ENCODE results near the gene MND1.
A peak's percentile ranks its signal among the peaks of the same experiment; 100 is the strongest.
"Not testable (repeated sequence)": the region's sequence is repeated elsewhere in the genome, so short reads cannot be mapped to it uniquely, and the experiment has no call there.

MND1 gene

DNA sequence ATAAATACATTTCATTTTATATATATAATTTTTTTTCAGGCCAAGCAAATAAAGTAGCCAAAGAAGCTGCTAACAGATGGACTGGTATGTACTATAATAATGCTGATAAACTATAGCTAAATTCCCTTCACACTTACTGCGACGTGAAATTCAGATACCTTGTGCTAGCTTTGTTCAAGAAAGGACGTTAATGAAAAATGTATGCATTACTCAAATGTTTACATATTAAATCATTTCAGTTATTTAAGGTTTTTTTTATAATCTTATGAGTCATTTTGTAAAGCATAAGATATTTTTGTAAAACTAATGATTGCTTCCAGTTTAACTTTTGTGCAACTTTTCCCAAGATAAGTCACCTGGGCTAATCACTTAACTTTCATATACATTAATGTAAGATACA is 64.4 kb downstream of the MND1 start:
- DNase-seq, result no peak

DNA sequence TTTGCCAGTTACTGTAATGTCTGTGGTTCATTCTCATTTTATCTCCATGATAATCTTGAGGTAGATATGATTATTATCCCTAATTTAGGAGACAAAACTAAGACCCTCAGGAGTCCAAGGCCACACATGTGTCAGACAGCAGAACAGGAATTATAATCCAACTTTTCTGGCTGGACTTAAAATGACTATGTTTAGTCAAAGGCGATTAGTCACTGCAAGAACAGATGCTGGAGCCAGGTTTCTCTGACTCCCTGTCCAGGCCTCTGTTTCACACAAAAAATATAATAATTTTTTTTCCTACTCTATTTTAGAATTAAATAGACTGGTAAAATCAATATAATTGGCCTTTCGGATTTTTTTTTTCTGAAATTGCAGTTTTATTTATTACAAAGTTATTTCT is 64.9 kb downstream of the MND1 start:
- no peak for DNase-seq

DNA sequence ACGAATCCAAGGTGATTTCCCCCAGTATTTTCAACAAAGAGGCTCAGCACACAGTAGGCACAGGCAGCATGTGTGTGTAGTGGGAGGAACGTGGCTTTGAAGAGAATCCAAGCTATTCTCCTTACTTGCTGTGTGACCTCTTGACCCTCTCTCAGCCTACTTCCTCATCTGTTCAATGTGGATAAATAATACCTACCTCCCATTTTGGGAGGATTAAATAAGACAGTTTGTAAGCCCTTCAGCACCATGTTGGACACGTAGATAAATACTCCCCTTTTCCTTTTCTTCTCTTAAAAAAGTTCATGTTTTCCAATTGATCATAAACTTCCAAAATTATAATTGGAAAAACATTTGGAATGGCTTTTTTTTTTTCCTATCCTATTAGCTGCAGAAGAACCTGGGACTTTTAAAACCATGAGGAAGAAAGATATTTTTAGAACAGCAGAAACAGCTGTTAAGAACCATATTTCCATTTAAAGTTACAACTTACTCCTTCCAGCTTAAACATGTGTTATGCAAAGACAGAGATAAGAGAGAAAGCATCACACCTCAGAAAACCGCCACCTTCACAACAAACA is 65.5 kb downstream of the MND1 start:
- no peak for DNase-seq

DNA sequence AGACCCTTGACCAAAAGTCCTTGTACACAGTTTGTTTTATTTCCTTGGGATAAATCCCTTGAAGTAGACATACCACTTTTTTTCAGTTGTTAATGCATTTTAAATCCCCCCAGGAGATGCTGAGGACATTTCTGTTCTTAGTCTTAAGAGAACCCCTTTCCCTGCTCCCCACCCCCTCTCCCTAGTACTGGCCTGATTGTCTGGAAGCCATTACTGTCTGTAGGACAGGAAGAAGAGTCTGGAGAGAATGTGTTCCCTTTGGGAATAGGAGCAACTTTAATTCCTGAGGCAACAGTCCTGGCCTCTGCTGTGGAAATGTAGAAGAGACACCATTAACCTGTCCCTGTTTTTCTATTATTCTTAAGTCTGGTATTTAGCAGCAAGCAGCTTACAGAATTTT is 69.4 kb downstream of the MND1 start:
- DNase-seq, result no peak

DNA sequence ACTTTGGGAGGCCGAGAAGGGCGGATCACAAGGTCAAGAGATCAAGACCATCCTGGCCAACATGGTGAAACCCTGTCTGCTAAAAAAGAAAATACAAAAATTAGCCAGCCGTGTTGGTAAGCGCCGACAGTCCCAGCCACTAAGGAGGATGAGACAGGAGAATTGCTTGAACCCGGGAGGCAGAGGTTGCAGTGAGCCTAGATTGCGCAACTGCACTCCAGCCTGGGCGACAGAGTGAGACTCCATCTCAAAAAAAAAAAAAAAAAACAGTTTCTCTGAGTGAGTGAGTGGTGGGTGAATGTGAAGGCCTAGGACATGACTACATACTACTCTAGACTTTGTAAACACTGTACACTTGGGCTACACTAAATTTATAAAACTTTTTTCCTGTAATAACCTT is 72.0 kb downstream of the MND1 start:
- not testable (repeated sequence) for DNase-seq

DNA sequence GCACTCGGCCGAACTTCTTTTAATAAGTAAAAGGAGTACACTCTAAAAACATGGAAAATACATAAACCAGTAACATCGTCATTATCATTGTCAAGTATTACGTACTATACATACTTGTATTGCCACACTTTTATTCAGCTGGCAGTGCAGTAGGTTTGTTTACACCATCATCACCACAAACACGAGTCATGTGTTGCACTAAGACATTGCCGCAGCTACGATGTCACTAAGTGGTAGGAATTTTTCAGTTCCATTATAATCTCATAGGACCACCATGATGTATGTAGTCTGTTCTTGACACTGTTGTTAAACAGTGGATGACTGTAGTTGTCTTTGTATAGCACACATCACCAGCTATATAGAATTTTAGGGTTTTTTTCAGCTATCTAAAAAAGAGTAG is 73.6 kb downstream of the MND1 start:
- DNase-seq, result no peak

DNA sequence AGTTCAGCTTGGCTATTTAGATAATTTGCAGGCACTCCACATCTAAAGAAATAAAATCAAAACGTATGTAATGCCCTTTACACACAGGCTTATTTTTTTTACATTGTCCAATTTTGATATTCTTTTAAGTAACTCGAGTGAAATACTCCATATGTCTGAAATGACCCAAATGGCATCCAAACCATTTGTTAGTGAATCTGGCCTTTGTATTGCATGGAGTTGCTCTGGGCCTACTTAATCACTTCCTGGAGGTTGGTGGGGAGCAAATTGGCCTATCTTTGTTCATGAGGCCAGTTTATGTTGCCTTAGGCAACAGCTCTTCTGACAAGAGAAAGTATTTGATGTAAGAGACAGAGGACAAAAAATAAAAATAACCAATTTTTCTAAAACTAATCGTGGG is 74.1 kb downstream of the MND1 start:
- DNase-seq, result no peak

DNA sequence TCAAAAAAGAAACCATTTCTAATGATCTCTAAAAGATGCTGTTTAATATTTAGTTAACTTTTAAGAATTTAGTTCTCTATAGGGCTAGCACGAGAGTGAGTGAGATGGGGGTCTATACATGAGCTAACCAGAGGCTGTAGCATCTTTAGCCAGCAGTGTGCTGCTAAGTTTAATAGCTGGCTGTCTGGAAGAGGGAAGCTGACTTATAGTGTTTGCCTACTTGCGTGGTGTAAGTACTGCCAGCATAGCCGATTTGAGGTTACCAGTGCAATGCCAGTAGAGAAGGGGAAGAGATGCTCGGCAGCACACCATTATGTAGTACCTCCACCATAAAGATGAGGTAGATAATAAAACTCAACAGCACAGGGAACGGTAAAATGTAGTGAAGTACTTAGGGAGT is 74.5 kb downstream of the MND1 start:
- DNase-seq, result no peak

DNA sequence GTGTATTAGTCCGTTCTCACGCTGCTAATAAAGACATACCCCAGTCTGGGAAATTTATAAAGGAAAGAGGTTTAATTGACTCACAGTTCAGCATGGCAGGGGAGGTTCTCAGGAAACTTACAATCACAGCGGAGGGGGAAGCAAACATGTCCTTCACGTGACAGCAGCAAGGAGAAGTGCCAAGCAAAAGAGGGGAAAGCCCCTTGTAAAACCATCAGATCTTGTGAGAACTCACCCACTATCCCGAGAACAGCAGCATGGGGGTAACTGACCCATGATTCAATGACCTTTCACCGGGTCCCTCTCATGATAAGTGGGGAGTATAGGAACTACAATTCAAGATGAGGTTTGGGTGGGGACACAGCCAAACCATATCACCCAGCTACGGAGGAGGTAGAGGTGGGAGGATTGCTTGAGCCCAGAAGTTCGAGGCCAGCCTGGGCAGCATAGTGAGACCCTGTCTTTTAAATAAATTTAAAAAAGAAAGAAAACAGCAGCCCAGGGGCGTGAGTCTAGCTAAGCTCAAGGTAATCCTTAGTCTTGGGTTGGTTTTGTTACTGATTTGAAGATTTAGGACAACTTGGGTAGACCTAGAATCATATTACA is 75.3 kb downstream of the MND1 start:
- DNase-seq, result no peak

DNA sequence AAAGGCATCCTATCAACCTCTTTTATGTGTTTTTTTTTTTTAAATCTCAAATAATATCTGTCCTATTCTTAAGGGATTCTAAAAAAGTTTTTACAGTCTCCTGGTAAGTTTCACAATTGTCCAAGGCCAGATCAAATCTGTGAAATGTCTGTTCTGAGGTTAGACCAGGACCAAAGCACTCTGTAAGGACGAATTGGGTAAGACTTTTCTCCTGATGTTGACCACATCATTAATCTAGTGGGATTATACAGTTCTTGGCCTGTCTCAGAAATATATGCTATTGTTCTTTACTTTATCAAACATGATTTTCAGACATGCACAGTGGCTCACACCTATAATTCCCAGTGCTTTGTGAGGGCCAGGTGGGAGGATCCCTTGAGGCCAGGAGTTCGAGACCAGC is 75.9 kb downstream of the MND1 start:
- DNase-seq, result no peak

DNA sequence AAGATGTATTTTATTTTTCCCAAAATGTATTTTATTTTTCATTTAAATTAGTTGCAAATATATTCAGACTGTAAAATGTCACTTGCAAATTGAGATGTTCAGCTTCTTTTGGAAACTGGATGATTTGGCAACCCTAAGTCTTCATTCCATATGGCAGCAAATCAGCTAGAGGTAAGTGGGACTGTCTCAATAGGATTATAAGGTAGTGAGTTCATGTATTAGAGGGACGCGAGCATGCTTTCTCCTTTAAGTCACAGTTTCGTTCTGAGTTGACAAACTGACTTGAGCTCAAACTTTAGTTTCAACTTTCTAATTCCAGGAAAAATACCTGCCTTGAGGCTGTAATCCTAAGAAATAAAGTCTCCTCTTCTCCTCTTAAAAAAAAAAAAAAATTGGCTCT is 77.5 kb downstream of the MND1 start:
- no peak for DNase-seq

DNA sequence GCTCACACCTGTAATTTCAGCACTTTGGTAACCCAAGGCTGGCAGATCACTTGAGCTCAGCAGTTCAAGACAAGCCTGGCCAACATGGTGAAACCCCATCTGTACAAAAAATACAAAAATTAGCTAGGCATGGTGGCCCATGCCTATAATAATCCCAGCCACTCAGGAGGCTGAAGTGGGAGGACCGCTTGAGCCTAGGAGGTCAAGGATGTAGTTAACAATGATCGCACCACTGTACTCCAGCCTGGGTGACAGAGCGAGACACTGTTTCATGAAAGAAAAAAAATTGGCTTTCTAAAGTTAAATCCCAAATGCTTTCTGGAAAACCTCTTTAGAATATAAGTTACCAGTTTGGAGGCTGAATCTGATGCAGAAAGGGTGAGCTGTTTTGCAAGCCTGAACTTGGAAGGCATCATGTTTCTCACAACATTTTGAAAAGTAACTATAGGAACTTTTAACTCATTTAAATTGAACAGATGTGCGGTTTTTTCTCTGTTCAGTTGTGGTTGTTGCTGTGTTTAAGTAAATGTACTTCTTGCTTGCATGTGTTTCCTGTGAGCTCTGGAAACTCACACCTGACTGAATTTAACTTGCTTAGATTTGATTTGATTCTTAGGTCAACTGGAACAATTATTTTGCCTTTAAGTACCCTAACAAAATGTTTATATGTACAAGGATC is 81.9 kb downstream of the MND1 start:
- DNase-seq, result no peak

DNA sequence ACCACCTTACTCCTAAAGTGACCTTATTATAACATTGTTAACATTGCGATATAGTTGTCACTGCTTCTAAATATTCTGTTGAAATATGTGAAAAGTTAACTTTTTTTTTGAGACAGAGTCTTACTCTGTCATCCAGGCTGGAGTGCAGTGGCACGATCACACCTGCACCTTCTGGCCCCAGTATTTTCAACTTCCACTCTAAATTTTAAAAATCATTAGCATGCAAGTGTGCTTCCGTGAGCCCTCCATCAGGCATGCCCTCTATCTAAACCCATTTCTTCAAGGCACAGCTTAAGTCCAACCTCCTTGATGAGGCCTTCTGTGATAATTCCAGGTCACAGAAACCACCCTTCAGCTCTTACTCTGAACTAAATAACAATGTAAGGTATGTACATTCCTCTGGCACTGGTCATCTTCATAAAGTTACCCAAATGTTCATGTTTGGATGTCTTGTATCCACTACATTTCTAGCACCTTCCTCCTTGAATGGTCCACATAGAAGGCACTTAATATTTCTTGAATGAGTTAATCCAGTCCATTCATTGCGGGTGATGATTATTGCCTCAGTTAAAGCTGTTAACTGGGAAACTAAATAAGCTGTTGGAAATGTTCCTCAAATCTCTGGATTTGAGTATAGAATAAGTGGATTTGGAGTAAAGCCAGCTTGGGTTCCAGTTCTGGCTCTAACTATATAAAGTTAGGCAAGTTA is 83.0 kb downstream of the MND1 start:
- DNase-seq, result no peak

DNA sequence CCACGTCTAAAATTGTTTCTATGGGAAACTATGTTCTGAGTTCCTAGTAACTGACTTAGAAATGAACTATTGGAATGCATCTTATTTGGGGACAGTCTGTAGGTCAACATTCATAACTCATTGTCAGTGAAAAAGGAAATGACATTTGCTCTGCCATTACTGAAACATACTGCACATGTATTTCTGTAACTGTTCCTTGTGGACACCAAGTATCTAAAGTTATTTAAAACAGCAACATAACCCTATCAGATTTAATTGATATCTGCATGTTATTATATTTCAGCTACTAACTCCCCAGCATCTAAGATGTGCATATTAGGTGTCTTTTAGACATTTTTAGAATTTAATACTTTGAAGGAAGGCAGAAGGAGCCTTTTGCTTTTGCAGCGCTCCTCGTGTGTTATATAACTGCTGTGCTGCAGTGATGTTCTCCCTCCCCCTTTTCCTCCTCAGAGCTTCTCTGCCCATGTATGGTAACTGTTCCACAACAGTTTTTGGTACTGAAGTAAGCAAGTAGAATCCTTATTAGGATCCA is 84.5 kb downstream of the MND1 start:
- DNase-seq, result no peak

DNA sequence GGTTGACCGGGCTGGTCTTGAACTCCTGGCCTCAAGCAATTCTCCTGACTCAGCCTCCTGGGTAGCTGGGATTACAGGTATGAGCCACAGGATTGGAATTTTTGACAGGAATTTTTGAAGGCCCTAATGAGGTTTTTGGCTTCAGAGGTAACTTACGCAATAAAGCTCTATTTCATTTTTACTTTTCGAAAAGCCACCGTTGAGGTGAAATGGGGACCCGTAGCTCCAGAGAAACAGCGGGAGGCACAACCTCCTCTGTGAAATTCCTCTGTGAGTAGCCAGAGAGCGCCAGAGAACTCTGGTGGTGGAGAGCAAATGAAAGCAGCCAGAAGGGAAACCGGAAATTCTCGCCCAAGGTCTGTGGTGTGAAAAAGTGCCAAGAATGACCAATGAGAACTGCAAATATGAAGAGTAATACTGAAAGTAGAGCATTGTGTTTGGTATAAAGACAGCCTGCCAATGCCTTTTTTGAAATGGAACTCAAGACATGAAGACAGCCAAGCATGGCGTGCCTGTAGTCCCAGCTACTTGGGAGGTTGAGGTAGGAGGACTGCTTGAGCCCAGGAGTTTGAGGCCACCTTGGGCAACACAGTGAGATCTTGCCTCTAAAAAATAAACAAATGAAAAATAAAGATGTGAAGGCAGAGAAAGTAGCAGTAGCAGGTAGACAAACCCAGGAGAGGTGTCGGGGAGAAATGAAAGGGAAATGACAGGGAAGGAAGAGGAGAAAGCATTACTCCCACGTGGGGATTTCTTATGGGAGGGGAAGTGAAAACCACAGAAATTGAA is 88.7 kb downstream of the MND1 start:
- peak in 1 of 2 experiments; percentile 16 for DNase-seq

DNA sequence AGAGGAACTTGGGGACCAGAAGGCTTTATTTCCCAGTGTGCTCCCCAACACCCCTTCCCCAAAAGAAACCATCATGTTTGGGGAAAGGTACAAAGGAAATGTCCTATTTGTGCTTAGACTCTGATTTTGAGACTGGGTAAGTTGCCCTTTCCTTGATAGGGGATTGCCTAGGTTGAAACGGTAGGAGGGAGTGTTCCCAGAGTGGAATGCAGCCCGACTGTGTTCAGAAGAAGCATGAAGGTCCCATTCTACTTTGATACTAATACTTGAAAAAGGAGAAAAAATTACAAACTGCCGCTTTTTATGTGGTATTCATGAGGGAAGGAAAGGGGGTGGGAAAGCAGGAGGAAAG is 89.2 kb downstream of the MND1 start:
- DNase-seq, result no peak

DNA sequence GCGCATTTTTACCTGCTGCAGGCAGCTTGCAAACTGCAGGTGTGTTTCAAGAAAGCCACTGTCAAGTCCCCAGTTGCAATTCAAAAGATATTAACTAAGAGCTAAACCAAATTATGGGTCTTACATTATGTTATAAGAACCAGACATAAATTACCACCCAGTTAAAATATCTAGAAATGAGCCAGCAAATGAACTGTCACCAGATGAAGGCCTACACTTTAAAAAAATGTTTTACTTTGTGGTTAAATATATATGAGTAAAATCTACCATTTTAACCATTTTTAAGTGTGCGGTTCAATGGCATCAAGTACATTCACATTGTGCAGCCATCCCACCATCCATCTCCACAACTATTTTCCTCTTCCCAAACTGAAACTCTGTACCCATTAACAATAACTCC is 89.7 kb downstream of the MND1 start:
- DNase-seq, result no peak

DNA sequence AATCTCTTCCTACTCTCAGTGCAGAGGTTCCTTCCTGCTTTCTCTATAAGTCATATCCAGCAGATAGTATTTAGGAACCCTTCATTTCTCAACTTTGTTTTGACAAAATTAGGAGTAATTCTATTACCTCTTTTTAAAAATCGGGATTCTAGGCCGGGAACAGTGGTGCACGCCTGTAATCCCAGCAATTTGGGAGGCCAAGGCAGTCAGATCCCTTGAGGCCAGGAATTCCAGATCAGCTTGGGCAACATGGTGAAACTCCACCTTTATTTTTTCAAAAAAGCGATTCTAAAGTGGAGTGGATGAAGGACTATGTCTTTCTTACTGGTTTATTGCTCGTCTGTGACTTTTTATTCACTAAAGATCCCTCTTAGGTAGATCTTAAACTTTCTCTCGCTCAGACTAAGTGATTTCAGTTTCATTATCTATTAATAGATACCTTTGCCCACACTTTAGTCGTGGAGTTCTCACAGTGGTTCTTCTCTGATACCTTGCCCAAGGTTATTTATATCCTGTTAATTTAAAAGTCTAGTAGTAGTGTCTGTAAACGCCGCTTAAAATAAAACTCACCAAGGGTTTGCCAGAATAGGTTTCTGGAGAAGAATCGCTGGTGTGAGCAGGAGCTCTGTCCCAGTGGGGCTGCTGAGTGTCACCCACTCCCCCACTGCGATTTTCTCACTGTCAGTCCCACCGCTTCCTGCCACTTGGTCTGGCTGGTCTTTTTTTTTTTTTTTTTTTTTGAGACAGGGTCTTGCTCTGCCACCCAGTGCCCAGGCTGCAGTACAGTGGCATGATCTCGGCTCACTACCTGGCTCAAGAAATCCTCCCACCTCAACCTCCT is 94.6 kb downstream of the MND1 start:
- no peak for DNase-seq

DNA sequence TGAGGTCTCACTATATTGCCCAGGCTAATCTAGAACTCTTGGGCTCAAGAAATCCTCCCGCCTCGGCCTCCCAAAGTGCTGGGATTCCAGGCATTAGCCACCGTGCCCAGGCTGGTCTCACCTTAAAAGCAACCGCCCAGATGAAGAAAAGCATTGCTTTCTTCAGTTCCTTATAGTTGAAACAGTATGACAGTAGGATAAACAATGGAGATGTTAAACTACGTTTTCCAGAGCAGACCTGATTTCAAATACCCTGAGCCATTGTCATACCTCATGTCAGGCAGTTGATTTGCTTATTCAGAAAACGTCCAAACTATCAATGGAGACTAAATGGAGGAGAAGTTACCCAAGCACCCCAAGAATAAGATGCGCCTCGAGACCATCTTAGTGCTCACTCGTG is 95.3 kb downstream of the MND1 start:
- no peak for DNase-seq

DNA sequence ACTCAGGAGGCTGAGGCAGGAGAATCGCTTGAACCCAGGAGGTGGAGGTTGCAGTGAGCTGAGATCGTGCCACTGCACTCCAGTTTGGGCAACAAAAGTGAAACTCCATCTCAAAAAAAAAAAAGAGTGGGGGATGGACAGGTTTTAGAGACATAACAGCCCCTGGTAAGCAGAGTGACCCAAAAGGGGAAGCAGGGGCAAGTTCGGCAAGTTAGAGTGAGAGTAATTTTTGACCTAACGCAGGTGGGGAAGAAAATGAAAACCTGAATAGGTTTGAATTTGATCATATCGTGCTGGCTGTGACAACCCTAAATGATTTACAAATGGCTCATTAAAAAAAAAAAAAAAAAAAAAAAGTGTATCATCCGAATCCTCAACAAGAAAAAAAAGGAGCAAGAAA is 96.0 kb downstream of the MND1 start:
- no peak for DNase-seq

DNA sequence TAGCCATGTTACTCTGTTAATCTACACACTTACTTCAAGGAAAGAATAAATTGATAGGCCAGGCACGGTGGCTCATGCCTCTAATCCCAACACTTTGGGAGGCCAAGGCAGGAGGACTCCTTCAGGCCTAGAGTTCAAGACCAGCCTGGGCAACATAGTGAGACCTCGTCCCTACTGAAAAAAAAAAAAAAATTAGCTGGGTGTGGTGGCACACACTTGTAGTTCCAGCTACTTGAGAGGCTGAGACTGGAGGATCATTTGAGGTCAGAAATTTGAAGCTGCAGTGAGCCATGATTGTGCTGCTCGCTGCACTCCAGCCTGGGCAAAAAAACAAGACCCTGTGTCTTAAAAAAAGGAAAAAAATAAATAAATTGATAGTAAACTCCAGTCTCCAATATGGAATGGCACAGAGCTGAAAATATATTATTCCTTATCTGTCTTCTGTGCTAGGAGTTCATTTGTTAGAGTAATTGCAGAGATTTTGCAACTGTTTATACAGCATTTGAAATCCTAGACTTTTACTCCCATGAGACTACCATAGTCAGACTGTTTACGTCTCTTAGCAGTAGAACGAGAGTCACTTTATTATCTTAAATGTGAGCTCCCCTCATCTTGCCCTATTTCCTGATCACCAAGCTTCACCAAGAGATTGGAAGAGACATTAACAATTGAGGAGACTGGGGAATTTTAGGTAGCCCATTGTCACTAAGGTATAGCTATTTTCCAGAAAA is 102.9 kb downstream of the MND1 start:
- peak in 1 of 2 experiments; percentile 60 for DNase-seq

Data from NCI-H1930 (cell line).